Hepatocyte (in vitro differentiated cells): ENCODE data around the gene CDO1.

Source experiments
- EZH2 ChIP-seq: fragments of 200-600 bp; sonication (generic); IDR thresholded peaks from 2 replicates; pipeline ENCODE4 v1.6.1; 2016; ENCODE audit warnings: antibody characterized with exemption, mild to moderate bottlenecking, borderline replicate concordance
- EZH2phosphoT487 ChIP-seq: fragments of 200-600 bp; sonication (generic); IDR thresholded peaks from one replicate; pipeline ENCODE4 v1.6.1; 2018; ENCODE audit warnings: antibody characterized with exemption, mild to moderate bottlenecking, low read depth, moderate library complexity; ENCODE audit not compliant: unreplicated experiment, severe bottlenecking
- TF ChIP-seq, protein P1 (sequence below): fragments of 200-600 bp; sonication (generic); IDR thresholded peaks from 2 replicates; pipeline ENCODE4 v1.5.1; 2016; ENCODE audit warnings: antibody characterized with exemption, mild to moderate bottlenecking; ENCODE audit not compliant: poor library complexity

DNA sequence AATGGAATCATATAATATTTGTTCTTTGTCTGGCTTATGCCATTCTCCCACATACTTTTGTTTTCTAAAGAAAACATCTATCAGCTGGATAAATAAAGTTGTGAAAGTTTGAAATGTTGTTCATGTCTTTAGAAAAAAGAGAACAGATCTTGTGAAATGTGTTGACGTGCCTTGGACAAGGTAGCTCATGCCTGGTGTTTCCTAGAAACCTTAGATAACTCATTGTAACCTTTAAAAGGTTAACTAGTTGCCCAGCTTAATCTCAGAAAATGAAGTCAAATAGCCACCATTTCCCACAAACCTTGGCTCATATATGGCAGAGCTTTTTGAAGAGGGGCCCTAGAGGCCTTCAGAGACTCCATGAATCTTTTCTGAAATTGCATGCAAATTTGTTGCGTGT is 15.3 kb downstream of the CDO1 start:
- TF ChIP-seq, protein P1, sequence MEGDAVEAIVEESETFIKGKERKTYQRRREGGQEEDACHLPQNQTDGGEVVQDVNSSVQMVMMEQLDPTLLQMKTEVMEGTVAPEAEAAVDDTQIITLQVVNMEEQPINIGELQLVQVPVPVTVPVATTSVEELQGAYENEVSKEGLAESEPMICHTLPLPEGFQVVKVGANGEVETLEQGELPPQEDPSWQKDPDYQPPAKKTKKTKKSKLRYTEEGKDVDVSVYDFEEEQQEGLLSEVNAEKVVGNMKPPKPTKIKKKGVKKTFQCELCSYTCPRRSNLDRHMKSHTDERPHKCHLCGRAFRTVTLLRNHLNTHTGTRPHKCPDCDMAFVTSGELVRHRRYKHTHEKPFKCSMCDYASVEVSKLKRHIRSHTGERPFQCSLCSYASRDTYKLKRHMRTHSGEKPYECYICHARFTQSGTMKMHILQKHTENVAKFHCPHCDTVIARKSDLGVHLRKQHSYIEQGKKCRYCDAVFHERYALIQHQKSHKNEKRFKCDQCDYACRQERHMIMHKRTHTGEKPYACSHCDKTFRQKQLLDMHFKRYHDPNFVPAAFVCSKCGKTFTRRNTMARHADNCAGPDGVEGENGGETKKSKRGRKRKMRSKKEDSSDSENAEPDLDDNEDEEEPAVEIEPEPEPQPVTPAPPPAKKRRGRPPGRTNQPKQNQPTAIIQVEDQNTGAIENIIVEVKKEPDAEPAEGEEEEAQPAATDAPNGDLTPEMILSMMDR: no peak
- TF ChIP-seq EZH2 (no peak), EZH2phosphoT487 (no peak)
